Measurements from ENCODE around the gene SVIP.

The SVIP gene, protein sequence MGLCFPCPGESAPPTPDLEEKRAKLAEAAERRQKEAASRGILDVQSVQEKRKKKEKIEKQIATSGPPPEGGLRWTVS

DNA sequence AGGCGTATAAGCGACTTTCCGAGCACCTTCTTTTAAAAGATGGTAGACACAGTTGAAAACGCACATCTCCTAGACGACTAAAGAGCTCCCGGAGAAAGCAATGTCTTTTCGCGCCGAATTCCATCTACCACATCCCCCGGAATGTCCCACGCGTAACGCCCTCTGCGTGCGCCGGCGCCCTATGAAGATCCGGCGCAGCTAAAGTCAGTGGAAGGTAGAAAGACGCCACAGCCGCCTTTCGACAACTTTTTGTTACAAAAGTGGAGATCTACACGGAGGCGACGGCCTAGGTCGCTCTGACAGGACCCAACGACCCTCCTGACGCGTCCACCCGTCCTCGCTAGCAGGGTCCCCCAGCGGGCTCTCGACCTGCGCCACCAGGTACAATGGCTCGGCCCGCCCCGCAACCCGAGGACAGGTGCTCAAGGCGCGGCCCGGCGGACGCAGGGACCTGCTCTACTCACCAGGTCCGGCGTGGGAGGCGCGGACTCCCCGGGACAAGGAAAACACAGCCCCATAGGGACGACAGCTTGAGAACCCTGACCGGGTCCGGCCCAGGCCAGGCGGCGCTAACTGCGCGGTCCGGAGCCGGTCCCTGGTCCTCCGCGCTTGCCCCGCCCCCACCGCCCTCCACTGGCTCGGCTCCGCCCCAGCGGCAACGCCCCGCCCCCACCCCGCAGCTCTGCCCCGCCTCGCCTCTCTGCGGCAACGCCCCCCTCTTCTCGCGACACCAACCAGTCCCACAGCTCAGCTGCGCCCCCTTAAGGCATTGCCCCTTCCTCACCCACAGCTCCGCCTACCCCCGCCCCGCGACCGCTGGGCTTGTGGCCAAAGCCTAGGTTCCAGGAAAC, at the start of gene SVIP:
Gene SVIP (minus strand): TSS at position 571 of the 851 bp plus-strand sequence. CDS start 53 bp downstream, at position 518.
- peak; percentile 93 for DNase-seq

DNA sequence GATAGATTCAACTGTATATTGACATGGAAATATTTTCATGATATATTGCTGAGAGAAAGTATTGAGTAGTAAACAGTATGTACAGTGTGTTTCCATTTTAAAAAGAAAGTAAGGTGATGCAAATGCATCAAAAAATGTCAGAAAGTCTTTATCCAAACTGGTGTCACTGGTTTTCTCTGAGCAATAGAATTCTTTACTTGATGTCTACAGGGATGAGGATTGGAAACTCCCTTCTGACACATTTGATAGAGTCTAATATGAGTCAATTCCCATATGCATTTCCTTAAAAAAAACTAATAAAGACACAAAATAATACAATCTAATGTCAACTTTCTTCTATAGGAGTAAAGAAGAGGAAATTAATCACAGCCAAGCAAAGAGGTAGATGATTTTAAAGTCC, 49.0 kb upstream of the SVIP start:
- no peak for DNase-seq

DNA sequence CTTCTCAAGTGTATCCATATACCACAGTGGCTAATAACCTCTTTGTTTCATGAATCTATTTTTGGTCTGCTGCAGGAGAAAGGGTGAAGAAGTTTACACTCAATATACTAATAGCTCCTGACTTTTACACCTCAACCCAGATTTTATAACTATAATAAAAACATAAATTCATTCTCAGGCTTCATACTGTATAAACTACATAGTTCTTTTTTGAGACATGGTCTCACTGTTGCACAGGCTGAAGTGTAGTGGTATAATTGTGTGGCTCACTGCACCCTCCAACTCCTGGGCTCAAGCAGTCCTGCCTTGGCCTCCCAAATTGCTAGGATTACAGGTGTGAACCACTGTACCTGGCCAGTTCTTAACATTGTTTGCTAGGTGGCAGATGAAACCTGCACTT, 48.4 kb upstream of the SVIP start:
- no peak for DNase-seq

DNA sequence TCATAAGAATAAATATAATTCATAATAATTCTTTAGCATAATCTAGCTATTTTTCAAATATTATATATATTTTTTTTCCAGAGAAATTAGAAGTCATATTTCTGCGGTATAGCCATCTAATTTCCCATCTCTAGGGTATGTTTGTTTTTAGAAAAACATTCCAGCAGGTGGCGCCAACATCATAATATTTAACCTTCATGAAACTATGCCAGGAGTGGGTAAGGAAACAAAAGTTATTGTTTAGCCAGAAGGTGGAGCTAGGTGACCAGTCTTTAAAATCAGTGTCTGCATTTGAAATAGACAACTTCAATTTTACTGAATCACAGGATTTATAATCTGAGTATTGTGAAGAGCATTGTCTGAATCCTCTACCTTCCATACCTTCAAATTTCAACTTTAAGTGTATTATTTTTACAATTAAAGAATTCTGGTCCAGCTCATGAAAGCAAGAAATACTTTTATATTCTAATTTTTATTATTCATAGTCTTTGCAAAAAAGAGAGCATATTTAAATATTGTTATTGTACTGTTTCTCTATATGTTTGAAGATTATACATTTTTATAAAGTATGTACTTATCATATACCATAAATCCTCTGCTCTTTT, 46.4 kb upstream of the SVIP start:
- DNase-seq, result peak; percentile 37

DNA sequence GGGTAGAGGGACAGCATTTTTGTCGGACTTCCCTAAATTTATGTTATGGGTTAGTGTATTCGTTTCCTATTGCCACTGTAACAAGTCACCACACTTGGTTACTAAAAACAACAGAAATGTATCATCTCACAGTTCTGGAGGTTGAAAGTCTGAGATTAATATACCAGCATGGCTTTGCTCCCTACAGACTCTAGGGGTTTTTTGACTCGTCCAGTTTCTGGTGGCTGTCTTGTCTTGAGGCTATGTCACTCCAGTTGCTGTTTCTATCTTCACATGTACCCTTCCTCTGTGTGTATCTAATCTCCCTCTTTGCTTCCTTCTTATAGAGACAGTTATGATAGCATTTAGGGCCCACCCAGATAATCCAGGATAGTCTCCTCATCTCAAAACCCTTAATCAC, 39.7 kb upstream of the SVIP start:
- DNase-seq, result no peak

DNA sequence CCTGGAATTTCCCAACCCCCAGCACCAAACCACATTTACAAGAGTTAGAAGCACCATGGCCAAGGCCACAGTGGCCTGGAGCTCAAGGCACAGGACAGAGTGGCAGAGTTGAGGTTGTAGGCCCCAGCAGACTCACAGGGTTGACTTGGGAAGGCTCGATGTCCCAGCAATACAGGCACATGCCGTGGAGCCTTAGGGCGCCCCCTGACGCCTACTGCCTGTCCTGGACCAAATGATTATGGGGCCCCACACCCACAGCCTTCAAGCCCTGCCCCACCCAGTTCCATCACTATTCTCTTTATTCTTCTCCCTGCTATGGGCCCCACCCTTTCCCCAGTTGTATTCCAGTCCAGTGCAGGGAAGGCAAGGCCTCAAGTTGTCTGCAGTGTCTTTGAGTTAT, 30.6 kb upstream of the SVIP start, which contains the start of gene CCDC179:
Gene CCDC179 (minus strand): TSS at position 234 of the 400 bp plus-strand sequence. CDS start 53 bp downstream, at position 181.
- DNase-seq, result no peak

DNA sequence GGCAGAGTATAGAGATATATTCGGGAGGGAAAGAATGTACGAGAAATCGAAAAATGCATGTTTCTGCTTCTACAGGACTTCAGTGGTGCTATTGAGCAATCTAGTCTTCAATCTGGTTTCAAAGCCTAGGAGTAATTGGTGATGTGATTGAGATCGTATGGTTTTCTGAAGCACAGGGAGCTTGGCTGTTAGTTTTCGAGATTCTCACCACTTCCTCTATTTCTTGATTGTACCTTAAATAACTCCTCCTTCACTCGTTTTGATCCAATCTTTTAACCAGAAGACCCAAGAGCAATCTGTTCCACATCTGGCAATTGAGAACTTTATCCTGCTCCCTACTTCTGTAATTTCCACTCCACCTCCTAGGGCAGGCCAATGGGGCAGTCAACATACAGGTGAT, 30.2 kb upstream of the SVIP start:
- DNase-seq, result no peak

DNA sequence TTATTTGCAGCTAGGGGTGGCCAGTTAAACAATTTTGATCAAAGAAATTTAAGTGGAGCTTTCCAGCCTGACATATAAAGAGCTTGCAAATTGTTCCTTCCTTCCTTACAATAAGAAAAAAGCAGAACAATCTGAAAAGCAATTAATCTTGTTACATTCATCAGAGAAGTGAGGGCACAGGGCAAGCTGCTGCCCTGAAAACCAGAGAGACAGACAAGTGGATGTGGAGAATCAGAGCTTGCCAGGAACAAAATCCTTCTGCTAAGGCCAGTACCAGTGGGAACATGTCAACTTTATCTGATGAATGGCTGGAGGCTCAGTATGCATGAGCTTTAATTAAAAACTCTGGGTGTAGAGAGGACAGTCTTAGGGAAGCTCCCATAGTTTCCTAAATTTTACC, 21.9 kb upstream of the SVIP start:
- DNase-seq, result no peak

DNA sequence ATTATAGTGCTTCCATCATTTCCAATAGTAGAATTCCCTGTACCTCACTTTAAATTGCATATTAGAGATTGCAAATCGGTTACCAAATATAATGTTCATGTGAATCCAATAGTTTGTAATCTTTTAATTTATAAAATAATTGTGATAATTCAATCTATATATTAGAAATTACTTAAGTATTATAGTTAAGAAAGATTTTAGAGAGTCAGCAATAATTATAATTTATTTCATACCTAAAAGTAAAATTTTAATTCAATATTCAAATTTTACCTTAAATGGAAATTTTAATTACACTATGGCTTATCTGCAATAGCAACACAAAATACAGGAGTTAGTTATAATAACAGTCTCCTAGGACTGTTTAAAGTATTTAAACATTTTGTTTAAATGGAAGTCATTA, 17.1 kb upstream of the SVIP start:
- no peak for DNase-seq

DNA sequence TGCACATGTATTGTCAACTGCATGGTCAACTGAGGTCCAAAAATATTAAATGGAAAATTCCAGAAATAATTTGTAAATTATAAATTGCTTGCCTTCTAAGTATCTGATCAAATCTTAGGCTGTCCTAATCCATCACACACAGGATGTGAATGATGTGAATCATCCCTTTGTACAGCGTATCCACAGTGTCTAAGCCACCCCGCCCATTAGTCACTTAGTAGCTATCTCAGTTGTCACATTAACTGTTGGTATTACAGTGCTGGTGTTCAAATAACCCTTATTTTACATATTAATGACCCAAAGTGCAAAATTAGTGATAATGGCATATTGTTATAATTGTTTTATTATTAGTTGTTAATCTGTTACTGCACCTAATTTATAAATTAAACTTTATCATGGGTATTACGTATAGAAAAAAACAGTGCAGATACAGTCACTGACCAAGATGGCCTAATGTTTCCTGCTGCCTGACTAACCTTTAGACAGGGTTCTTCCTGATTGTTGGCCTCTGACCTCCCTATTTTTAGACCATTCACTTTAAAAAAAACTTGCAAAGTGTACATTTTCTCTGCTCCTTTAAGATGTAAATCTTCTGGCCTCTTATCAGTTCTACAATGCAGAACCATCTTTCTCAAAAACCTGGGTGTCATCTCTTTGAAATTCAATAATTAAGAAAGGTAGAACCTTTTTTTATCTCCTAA, 2.9 kb upstream of the SVIP start:
- peak; percentile 10 for DNase-seq

DNA sequence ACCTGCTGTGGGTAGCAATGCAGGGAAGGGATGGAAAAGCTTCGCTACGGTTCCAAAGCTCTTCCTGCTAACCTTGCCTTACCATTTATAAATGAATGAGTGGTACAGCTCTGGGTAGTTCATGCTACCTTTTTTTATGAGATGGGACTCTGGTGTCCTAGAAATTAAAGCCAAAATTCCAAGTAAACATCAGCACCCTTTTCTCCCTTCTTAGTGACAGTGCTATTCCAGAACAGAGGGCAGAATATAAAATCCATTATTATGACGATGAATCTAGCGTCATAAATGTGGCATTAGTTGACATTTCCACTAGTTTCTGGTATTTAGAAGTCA, 447 bp upstream of the SVIP start:
- DNase-seq, result no peak

DNA sequence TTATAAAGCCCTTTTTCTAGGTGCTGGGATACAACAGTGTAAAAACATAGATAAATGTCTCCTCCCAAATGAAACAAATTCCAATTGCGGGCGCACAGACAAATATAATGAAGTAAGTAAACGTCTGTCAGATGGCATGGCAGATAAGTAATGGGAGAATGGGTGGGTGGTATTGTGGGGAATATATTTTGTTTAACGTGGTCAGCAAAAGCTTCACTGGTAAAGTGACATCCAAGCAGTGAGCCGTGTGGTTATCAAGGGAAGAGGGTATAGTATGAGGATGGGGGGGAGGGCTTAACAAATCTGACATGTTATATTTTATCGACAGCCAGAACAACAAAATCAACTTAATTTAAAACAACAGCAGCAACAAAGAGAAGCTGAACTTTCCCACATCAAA, 1.2 kb downstream of the SVIP start:
- DNase-seq, result no peak

DNA sequence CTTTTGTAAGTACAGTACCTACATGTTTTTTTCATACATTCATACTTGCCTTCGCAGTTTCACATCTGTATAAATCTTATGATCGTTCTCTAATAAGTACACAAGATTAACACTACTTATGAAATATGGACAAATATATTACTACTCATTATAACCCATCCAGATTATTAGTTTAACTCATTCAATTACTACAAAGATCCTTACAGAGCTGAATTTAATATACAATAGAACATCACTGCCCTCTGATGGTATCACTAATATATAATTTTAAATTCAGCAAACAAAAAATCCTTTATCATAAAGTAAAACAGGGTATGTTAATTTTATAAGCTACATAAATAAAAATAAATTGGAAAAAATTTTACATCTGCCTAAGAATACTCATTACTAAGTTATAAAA, 7.4 kb downstream of the SVIP start:
- DNase-seq, result no peak

DNA sequence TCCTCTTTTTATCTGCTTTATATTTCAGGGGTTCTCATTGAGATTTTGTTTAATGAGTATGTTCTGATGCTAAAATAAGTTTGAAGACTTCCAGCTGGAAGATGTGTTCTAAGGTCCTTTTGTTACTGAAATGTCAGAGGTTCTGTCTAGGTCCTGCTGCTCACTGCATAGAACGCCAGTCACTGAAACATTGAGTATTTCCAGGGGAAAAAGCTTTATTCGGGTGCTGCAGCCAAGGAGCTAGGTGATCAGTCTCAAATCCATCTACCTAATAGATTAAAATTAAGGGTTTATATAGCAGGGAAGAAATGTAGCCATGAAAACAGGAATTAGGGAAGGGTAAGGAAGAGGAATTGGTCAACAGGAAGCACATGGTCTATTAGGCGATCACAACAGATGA, 19.7 kb downstream of the SVIP start:
- no peak for DNase-seq

DNA sequence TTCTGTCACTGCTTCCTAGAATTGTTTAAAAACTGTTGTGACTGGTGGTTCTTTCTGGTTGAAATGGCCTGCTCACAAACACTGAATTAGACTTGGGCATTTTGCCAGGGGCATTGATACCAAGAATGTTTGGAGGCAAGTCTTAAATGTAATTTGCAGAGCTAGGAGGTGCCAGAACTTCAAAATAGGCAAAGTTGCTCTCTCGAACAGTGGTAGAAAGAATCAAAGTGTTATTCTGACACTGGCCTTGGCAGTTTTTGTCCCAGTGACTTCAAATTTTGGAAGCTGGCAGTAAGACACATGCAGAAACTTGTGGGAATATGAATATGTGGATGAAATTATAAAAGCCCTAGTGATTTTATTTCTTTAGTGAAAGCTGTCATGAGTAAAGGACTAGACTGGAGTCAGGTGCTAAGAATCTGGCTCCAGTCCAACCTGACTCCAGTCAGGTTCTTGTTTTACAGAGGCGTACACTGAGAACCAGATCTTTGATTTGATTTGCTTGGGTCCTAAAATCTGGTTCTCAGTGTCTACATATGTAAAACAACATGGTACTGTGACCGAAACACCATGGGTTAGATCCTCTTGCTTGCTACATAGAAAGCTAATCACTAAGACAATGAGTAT, 20.9 kb downstream of the SVIP start:
- no peak for DNase-seq

DNA sequence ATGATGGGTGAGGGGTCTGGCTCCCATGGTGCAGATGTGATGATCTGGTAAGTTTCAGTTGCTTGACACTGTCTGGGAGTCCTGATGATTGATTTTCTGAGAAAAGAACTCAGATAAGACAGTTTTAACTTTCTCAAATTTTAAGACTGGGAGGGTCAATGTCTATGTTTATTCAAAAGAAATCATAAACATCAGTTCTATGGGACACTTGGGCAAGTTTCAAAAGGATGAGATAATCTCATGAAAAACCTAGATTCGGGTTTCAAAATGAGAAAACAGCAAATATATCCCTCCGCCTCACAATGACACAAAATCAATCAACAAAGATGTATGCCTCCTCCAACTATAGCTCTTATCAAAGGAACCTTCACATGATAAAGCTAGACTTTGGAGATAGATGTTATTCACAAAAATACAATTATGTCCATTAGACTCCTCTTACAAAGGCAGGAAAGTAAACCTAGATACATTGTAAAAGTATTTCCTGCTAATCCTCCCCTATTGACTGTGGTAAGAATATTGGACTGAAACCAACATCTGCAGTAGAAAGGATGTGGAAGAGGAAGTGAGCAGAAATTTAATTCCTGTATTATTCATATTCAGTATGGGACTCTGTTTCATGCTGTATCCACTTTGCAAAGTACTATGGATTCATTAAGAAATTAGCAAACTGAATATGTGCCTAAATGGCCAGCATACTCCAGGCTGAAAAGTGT, 21.6 kb downstream of the SVIP start:
- DNase-seq, result no peak

DNA sequence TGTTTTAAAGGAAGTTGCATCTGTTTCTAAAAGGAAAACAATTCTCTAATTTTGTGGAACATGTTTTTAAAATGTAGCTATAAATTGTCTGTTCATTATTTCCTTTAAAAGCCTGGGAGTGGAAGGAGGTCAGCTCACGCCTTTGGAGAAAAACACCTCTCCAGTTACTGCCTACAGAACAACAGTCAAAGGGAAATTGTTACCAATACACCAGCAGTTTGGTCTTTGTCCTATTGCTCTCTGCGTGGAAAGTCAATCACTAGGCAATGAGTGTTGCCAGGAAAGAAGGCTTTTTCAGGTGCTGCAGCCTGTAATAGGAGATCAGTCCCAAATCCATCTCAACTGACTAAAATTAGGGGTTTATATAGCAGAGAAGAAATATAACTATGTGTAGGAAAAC, 22.2 kb downstream of the SVIP start:
- no peak for DNase-seq

DNA sequence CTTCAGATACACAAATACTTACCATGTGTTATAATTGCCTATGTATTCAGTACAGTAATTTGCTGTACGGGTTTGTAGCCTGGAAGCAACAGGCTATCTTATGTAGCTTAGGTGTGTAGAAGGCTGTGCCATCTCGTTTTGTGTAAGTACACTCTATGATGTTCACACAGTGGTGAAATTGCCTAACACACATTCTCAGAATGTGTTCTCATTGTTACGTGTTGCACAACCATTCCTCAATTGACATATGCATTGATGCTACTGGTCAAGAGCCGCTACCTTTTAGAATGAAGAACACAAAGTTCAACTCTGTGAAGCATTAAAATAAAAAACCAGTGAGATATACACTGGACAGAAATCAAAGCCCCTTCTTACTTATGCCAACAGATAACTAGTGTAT, 26.7 kb downstream of the SVIP start:
- DNase-seq, result no peak

DNA sequence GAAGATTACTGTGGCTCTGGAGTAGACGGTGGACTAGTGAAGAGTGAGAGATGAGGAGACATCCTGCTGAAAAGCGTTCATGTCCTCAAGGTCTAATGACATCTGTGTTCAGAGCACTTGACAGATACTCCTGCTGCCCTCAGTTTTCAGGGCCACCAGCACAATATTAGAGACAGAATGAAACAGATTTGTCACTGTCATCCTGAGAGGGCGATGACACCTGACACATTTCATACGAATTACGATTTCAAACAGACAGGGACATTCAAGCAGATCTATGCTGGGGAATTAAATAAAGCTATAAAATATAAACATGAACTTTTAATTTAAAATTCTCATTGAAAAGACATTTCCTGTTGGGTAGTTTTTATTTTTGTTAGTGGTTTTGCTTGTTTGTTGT, 29.1 kb downstream of the SVIP start:
- DNase-seq, result no peak

DNA sequence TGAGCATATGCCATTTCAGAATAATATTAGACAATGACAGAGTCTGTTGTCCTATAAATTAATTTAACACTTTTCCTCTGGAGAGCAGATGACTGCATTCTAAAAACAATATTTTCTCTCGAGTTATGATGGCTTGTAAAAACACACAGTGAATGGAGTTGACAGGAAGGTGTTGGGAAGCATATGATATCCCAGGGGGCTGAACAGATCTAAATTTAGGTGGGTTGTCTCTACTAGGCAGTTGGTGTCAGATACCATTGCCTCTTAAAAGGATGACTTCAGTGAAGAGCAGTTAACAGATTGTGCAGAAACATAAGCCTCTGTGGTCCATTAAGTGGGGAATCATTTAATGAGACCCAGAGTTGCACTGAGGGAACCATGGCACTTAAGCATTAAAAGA, 30.7 kb downstream of the SVIP start:
- DNase-seq, result no peak

DNA sequence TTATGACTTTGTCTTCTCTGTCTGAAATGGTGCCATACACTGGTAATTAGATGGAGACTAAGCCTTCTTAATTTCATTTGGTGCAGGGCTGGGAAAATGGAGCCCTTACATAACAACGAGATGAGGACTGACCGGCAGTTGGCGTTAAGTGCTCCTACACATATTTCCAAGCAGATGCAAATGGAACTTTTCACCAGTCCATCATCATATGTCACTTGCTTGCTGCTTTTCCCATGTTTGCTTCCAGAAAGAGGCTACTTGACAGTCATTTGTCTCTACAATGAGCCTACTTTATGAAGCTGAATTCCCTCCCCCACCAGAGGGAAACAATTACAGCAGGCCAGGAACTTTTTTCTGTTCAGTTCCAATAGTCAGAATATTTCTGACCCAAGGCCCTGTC, 32.6 kb downstream of the SVIP start:
- no peak for DNase-seq

DNA sequence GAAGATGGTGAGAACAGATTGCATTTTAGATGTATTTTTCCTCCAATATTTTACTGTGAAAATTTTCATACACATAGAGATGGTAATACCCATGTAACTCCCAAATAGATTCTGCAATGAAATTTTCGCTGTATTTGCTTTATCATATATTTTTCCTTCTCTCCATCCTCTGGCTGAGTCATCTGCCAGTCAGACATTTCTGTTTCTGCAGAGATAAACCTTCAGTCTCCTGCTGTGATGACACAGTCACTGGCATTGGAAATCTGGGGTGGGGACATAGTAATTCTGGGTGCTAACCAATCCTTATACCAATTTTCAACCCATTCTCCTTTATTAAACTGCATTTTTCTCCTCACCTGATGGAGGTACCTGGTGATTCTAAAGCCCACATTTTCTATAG, 33.7 kb downstream of the SVIP start:
- DNase-seq, result no peak

DNA sequence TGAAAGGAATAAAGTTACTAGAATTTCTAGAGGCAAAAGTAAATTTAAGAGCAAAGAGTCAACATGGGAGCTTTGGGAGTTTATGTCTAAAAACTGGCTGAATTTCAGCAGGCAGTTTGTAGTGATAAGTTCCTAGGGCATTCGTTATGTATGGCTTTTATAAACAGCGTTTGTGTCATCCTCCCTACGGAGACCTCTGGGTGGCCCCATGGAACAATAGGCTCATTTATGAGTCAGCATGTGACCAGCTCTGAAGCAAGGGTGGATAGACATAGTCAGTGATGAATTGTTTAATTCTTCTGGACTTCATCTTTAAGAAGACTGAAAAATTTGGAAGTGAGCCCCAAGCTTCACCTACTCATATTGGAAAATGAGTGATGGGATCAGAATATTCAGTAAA, 37.1 kb downstream of the SVIP start:
- DNase-seq, result no peak
